Thyroid gland (tissue), 4 donors: ENCODE measurements around the gene IRF2. TPM values are rescaled to one million over a fixed set of nuclear protein-coding genes. Genes with fewer than 3 reads are reported as not detected.

Experiments used
- DNase-seq, 2 donors: peaks; one replicate each; pipeline ENCODE4 v3.0.0-alpha.2; 2019
- H3K27ac ChIP-seq, 3 donors: fragments of 200-600 bp; sonication (generic); 1 replicate in 2 of 3; 2 replicates in 1 of 3; pipeline ENCODE4 v1.5.1; 2016 to 2019; ENCODE audit warnings: mild to moderate bottlenecking in 1 of 3, moderate library complexity in 1 of 3
- H3K27me3 ChIP-seq: fragments of 200-600 bp; sonication (generic); one replicate; pipeline ENCODE4 v1.5.1; 2019
- H3K36me3 ChIP-seq, 2 donors: fragments of 200-600 bp; sonication (generic); one replicate each; pipeline ENCODE4 v1.5.1; 2016 to 2019
- H3K4me1 ChIP-seq, 2 donors: fragments of 200-600 bp; sonication (generic); one replicate each; pipeline ENCODE4 v1.5.1; 2017 to 2019
- H3K4me3 ChIP-seq, 3 donors: fragments of 200-600 bp; sonication (generic); replicated peaks in 1 of 3; 1 replicate in 2 of 3; 2 replicates in 1 of 3; pipeline ENCODE4 v1.5.1; 2016; ENCODE audit warnings: mild to moderate bottlenecking in 1 of 3
- H3K9me3 ChIP-seq: fragments of 200-600 bp; sonication (generic); one replicate; pipeline ENCODE4 v1.5.1; 2017
- POLR2A ChIP-seq, 2 donors: fragments of 450-650 bp; IDR thresholded peaks; one replicate each; pipeline ENCODE4 v1.6.1; 2017; ENCODE audit warnings: antibody characterized with exemption in 2 of 2, mild to moderate bottlenecking in 2 of 2, moderate library complexity in 1 of 2
- WGBS, 2 donors: methylation state at CpG; one replicate each; pipeline ENCODE4 v1.1.5; 2017; 5-methylcytosine and 5-hydroxymethylcytosine counted together
- intact Hi-C: fragments of 100-400 bp; cut with DNase I; formaldehyde crosslinking; loops from one replicate; pipeline ENCODE4 v1.15.1; 2023
- total RNA-seq, 4 donors: library from RNA; depleted of rRNA; stranded (reverse); fragments of >200 nt; gene quantifications; one replicate each; pipeline ENCODE4 v1.2.3, GENCODE V29; 2016
- TF ChIP-seq, protein P1 (sequence below), 6 experiments: fragments of 200-600 bp in 3 of 6; fragments of 450-650 bp in 3 of 6; sonication (generic) in 3 of 6; IDR thresholded peaks; one replicate each; pipeline ENCODE4 v1.5.1; 2016 to 2019; ENCODE audit warnings: antibody characterized with exemption in 6 of 6, mild to moderate bottlenecking in 2 of 6, inconsistent platforms in 1 of 6, moderate library complexity in 1 of 6

Gene IRF2
- total RNA-seq, 4 donors from 2014 or later = 24.7 to 39.8 (median 34.5) TPM

DNA sequence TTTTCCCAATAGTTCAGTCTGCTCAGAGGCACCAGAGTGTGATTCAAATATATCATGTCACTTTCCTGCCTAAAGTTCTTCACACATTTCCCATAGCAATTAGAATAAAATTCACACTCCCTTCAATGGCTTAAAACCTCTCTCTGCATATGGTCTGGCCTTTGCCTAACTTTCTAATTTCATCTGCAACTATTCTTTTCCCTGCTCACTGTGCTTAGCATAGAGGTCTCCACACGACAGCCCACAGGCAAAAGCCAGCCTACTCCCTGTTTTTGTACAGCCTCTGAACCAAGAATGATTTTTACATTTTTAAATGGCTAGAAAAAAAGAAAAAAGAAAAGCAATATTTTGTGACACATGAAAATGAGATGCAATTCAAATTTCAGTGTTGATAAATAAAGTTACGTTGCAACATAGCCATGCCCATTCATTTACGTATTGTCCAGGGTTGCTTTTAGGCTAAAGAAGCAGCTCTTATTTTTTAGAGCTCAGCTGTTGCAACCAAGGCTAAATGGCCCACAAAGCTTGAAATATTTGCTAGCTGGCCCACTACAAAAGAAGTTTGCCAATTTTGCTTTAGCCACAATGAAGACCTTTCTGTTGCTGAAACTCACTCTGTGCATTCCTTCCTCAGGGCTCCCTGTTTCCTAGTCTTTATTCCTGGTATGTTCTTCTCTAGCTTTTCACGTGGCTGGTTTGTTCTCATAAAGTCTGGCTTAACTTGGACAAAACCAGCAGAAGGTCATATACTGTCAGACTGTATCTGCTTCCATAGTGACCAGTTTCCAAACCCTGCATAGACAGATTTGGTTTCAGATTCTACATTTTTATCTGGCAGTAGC is 26.6 kb upstream of the IRF2 start:
- 90 to 92% methylated on average over 4 of the region's 4 CpGs for WGBS, 2 donors
- Histone ChIP-seq H3K27ac (no peak overlapping the region), H3K4me1 (no peaks in the 10 kb centered on the region), H3K9me3 (no peaks in the 10 kb centered on the region), H3K27me3 (no peaks in the 10 kb centered on the region), H3K36me3 (no peaks in the 10 kb centered on the region), H3K4me3 (no peak overlapping the region)
- intact Hi-C loops = no loop called here
- no peak for DNase-seq
- TF ChIP-seq, protein P1, sequence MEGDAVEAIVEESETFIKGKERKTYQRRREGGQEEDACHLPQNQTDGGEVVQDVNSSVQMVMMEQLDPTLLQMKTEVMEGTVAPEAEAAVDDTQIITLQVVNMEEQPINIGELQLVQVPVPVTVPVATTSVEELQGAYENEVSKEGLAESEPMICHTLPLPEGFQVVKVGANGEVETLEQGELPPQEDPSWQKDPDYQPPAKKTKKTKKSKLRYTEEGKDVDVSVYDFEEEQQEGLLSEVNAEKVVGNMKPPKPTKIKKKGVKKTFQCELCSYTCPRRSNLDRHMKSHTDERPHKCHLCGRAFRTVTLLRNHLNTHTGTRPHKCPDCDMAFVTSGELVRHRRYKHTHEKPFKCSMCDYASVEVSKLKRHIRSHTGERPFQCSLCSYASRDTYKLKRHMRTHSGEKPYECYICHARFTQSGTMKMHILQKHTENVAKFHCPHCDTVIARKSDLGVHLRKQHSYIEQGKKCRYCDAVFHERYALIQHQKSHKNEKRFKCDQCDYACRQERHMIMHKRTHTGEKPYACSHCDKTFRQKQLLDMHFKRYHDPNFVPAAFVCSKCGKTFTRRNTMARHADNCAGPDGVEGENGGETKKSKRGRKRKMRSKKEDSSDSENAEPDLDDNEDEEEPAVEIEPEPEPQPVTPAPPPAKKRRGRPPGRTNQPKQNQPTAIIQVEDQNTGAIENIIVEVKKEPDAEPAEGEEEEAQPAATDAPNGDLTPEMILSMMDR (IDR thresholded peaks at IDR 0.05) = no peak
- no peak for TF ChIP-seq POLR2A (IDR thresholded peaks at IDR 0.05)

DNA sequence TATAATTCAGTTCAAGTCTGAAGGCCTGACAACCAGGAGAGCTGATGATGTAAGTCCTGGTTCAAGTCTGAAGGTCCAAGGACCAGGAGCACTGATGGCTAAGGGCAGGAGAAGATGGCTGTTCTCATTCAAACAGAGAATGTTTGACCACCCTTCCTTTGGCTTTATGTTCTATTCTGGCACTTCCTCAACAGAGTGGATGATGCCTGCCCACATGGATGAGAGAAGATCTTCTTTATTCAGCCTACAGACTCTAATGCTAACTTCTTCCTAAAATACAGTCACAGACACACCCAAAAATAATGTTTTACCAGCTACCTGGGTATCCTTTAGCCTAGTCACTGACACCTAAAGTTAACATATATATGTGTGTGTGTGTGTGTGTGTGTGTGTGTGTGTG is 25.6 kb upstream of the IRF2 start:
- intact Hi-C loops = no loop called here
- Histone ChIP-seq H3K4me3 (no peak overlapping the region), H3K4me1 (no peaks in the 10 kb centered on the region), H3K9me3 (no peaks in the 10 kb centered on the region), H3K27me3 (no peaks in the 10 kb centered on the region), H3K27ac (no peak overlapping the region), H3K36me3 (no peaks in the 10 kb centered on the region)
- TF ChIP-seq POLR2A (IDR thresholded peaks at IDR 0.05) = no peak
- TF ChIP-seq, protein P1 (IDR thresholded peaks at IDR 0.05) = no peak
- no peak for DNase-seq

DNA sequence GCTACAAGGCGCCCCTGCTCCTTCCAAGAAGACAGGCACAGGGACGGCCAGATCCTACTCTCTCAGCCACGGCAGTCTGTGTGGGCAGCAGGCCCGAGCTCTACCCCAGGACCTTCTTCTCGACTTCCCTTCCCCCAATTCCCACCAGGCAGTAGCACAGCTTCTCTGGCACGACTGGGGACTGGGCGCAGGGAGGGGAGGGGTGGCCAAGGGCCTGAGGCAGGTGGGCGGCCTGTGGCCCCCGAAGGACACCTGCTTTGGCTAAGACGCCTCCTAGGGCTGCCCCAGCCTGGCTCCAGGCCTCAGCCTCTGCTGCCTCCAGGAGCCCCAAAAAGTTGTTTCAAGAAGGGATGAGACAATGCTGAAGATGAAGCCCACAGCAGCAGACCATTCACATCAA is 24.2 kb upstream of the IRF2 start:
- 83 to 93% methylated on average over 6 to 10 of the region's 10 CpGs for WGBS, 2 donors
- Histone ChIP-seq H3K36me3 (no peaks in the 10 kb centered on the region), H3K27me3 (no peaks in the 10 kb centered on the region), H3K27ac (no peak overlapping the region), H3K4me1 (no peaks in the 10 kb centered on the region), H3K9me3 (no peaks in the 10 kb centered on the region), H3K4me3 (no peak overlapping the region)
- no peak for DNase-seq
- TF ChIP-seq, protein P1 (IDR thresholded peaks at IDR 0.05) = no peak
- TF ChIP-seq POLR2A (IDR thresholded peaks at IDR 0.05) = no peak
- intact Hi-C loops = no loop called here

DNA sequence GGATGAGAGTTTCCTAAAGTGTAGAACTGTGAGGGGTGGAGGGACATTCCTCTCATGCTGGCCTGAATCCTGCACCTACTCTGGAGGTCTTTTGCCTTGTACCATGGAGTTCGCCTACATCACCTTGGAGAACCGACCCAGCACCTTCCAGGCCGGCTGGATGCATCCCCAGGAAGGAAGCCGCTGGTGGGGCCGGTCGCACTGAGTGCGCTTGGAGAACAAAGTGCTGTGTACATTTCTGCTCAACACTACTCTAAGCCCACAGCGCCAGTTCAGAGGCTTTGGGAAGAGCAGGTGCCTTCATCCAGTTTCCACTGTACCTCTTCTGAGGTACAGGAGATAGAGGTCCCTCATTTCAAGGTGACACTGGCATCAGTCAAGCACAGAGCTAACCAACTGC is 15.4 kb upstream of the IRF2 start:
- no peak for TF ChIP-seq POLR2A (IDR thresholded peaks at IDR 0.05)
- TF ChIP-seq, protein P1 (IDR thresholded peaks at IDR 0.05) = no peak
- intact Hi-C loops = no loop called here
- no peaks in the 10 kb centered on the region for H3K36me3 ChIP-seq

DNA sequence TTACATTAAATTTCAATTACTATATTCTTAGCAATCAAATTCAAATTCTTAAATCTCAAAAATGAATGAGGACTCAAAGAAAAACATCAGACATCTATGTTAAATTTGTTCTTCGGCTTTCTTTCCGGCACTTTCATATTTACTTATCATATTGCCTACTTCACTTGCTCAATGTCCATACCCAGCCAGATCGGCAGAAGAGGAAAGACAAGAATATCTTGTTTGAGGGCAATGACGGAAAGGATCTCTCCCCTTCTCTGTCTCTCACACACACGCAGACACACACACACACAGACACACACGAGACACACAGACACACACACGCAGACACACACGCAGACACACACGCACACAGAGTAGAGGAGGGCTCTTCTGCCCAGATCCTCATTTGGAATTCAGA is 13.2 kb upstream of the IRF2 start:
- Histone ChIP-seq H3K27me3 (no peaks in the 10 kb centered on the region), H3K4me3 (no peak overlapping the region), H3K27ac (no peak overlapping the region), H3K9me3 (no peaks in the 10 kb centered on the region), H3K36me3 (no peaks in the 10 kb centered on the region), H3K4me1 (no peaks in the 10 kb centered on the region)
- intact Hi-C loops = no loop called here
- TF ChIP-seq POLR2A (IDR thresholded peaks at IDR 0.05) = no peak
- TF ChIP-seq, protein P1 (IDR thresholded peaks at IDR 0.05) = no peak
- 86 to 91% methylated on average over 9 of the region's 9 CpGs for WGBS, 2 donors
- DNase-seq = no peak

More for the DNA sequence above, 15.4 kb upstream of the IRF2 start:
- Histone ChIP-seq H3K4me1 (no peaks in the 10 kb centered on the region), H3K27me3 (no peaks in the 10 kb centered on the region), H3K27ac (no peak overlapping the region), H3K9me3 (no peaks in the 10 kb centered on the region), H3K4me3 (no peak overlapping the region)
- WGBS, 2 donors = 79 to 91% methylated on average over 7 to 8 of the region's 8 CpGs
- DNase-seq = no peak
